ENCODE measurements around the gene TRPM5. TPM values are rescaled to one million over a fixed set of nuclear protein-coding genes. Genes with fewer than 3 reads are reported as not detected.

The TRPM5 gene
- total and polyA plus RNA-seq, 11 donors = not detected

DNA sequence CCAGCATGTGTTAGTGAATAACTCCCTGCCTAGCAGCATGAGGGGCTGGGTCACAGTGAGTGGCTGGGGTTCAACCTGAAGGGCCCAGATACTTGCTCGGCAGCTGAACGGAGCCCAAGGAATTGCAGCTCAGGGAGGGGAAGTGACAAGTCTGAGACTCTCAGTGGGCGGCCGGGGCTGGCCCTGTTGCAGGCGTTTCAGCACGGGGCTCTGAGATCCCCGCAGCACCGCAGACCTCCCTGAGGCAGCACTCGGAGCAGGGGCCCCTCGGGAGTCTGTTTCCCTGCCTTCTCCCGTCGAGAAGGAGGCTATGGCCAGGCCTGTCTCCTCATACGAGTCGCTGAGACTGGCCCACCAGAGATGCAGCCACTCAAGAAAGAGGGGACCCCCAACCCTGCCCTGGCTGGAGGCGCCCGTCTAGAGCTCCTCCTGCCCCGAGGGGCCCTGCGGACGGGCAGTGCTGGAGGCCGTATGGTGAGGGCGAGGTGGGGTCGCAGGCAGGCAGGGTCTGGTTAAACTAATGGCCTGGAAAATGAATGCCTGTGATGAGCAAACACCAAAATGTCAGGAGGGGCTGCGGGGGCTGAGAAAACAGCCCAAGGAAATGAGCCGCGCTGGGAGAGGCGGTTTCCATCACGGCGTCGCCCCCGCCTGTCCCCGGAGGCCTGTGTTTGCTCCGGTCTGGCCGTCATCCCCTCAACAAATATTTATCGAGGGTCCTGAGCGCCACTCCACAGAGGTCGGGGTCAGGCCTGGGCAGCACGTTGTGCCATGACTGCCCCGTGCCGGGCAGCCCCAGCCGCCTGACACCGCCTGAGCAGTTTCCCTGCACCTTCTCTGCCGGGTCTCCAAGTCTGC, 34.5 kb downstream of the TRPM5 start:
- ATAC-seq = no peak
- intact Hi-C loops (cut with DNase I) = no loop called here
- Histone ChIP-seq H3K27ac (no peak overlapping the region), H3K4me1 (no peaks in the 10 kb centered on the region), H3K36me3 (no peaks in the 10 kb centered on the region), H3K9me3 (no peaks in the 10 kb centered on the region), H3K27me3 (no peaks in the 10 kb centered on the region), H3K4me3 (no peak overlapping the region)
- WGBS, 4 donors = 51 to 60% (median 55%) methylated on average over 33 to 42 of the region's 42 CpGs
- TF ChIP-seq, protein P1, sequence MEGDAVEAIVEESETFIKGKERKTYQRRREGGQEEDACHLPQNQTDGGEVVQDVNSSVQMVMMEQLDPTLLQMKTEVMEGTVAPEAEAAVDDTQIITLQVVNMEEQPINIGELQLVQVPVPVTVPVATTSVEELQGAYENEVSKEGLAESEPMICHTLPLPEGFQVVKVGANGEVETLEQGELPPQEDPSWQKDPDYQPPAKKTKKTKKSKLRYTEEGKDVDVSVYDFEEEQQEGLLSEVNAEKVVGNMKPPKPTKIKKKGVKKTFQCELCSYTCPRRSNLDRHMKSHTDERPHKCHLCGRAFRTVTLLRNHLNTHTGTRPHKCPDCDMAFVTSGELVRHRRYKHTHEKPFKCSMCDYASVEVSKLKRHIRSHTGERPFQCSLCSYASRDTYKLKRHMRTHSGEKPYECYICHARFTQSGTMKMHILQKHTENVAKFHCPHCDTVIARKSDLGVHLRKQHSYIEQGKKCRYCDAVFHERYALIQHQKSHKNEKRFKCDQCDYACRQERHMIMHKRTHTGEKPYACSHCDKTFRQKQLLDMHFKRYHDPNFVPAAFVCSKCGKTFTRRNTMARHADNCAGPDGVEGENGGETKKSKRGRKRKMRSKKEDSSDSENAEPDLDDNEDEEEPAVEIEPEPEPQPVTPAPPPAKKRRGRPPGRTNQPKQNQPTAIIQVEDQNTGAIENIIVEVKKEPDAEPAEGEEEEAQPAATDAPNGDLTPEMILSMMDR (IDR thresholded peaks at IDR 0.05) = no peak
- TF ChIP-seq POLR2A (IDR thresholded peaks at IDR 0.05) = no peak
- DNase-seq = no peak

GRCh38 chr11:2409126-2409525, 35.2 kb downstream of the TRPM5 start:
- no peaks in the 10 kb centered on the region for H3K9me3 ChIP-seq

DNA sequence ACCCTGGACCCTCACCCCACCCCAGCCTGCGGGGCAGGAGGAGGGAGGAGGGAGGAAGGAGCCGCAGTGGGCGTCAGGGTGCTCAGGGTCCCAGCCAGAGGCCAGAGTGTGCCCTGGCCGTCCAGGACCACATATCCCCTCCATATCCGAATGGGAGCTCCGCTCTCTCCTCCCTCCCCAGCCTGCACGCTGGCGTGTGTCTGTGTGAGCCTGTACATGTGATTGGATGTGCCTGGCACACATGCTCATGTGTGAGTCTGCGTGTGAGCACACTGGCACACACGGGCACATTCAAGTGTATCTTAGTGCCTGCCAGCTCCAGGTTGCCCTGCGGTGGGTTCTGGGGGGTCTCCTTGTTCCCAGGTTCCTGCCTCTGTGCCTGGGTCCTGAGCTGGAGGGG, 35.6 kb downstream of the TRPM5 start:
- ATAC-seq = no peak
- Histone ChIP-seq H3K4me3 (no peak overlapping the region), H3K36me3 (peaks cover 0 to 8% (median 3%) of the 10 kb centered on the region in 9 donors), H3K4me1 (no peaks in the 10 kb centered on the region), H3K27ac (no peak overlapping the region), H3K27me3 (no peaks in the 10 kb centered on the region), H3K9me3 (no peaks in the 10 kb centered on the region)
- intact Hi-C loops (cut with DNase I) = no loop called here
- no peak for DNase-seq
- TF ChIP-seq POLR2A (IDR thresholded peaks at IDR 0.05) = no peak
- TF ChIP-seq, protein P1 (IDR thresholded peaks at IDR 0.05) = no peak
- 85 to 91% (median 87%) methylated on average over 5 to 11 of the region's 11 CpGs for WGBS, 4 donors

More at GRCh38 chr11:2409126-2409525, 35.2 kb downstream of the TRPM5 start:
- no peak for ATAC-seq
- no peaks in the 10 kb centered on the region for H3K4me1 ChIP-seq
- H3K27me3 ChIP-seq = no peaks in the 10 kb centered on the region
- H3K4me3 ChIP-seq = no peak overlapping the region
- DNase-seq = no peak
- H3K27ac ChIP-seq = no peak overlapping the region
- TF ChIP-seq, protein P1 (IDR thresholded peaks at IDR 0.05) = no peak
- no peak for TF ChIP-seq POLR2A (IDR thresholded peaks at IDR 0.05)
- intact Hi-C loops (cut with DNase I) = no loop called here
- H3K36me3 ChIP-seq = peaks cover 0 to 4% (median 0%) of the 10 kb centered on the region in 9 donors
- 73 to 76% (median 75%) methylated on average over 11 to 16 of the region's 16 CpGs for WGBS, 4 donors

DNA sequence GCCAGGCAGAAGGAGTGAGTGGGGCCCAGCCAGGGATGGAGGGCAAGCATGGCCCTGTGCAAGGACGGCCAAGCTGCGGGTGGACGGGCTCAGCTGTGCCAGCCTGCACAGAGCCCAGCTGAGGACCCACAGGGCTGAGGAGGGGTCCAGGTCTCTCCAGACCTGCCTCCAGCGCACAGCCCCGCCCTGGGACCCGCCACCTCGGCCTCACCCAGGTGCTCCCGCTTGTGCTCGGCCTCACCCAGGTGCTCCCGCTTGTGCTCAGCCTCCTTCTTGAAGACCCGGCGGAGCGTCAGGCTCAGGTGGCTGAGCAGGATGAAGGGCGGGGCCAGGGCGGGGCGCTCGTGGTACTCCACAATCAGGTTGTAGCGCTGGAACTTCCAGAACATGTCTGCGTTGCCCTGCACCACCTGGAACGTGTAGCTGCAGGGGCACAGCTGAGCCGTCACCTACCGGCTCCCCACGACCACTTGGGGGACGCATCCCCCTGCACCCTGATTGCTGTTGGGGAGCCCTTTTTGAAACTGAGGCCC, 37.4 kb downstream of the TRPM5 start:
- ATAC-seq = no peak
- no peak for TF ChIP-seq POLR2A (IDR thresholded peaks at IDR 0.05)
- TF ChIP-seq, protein P1 (IDR thresholded peaks at IDR 0.05) = no peak
- Histone ChIP-seq H3K4me3 (no peak overlapping the region), H3K9me3 (no peaks in the 10 kb centered on the region), H3K27ac (no peak overlapping the region), H3K27me3 (no peaks in the 10 kb centered on the region), H3K4me1 (peaks cover 0 to 4% (median 2%) of the 10 kb centered on the region in 12 donors), H3K36me3 (peaks cover 0 to 25% (median 19%) of the 10 kb centered on the region in 9 donors)
- DNase-seq = no peak
- WGBS, 4 donors = 85 to 91% (median 88%) methylated on average over 13 to 24 of the region's 24 CpGs
- intact Hi-C loops (cut with DNase I) = no loop called here

All from heart left ventricle (tissue), 16 donors.